Natural killer cell treated with Interleukin-12 subunit alpha and Interleukin-12 subunit beta and Interleukin-15 and Interleukin-18, amount 100 ng/mL, for 72 hours (primary cell): ENCODE measurements around the gene SMCR8. TPM values are rescaled to one million over a fixed set of nuclear protein-coding genes. Genes with fewer than 3 reads are reported as not detected.

Source experiments
- total RNA-seq, 2 donors: library from RNA; stranded (reverse); gene quantifications; one replicate each; pipeline ENCODE4 v1.2.3, GENCODE V29; 2022

Gene SMCR8
- total RNA-seq, 2 donors from 2014 or later: 29.1 to 32.1 TPM

Other genes starting within 250 kb of the SMCR8 start
- gene DRG2, start 227.3 kb upstream of the SMCR8 start, total RNA-seq: 10 to 100 TPM; 49.9 to 84.3 TPM
- 1 to 10 TPM; 1.0 to 2.0 TPM for gene MYO15A, start 206.5 kb upstream of the SMCR8 start, total RNA-seq
- gene ALKBH5, start 131.5 kb upstream of the SMCR8 start, total RNA-seq: 100 to 1,000 TPM; 121 to 123 TPM
- 10 to 100 TPM; 16.6 to 23.0 TPM for gene LLGL1, start 89.7 kb upstream of the SMCR8 start, total RNA-seq
- 100 to 1,000 TPM; 247 to 285 TPM for gene FLII, start 56.6 kb upstream of the SMCR8 start, total RNA-seq
- gene MIEF2, start 54.6 kb upstream of the SMCR8 start, total RNA-seq: 1 to 10 TPM; 6.8 to 8.1 TPM
- 100 to 1,000 TPM in 1 of 2 donors, 10 to 100 TPM in 1; 65.6 to 144 TPM for gene TOP3A, start 299 bp upstream of the SMCR8 start, total RNA-seq
- gene SHMT1, start 48.3 kb downstream of the SMCR8 start, total RNA-seq: 10 to 100 TPM; 24.8 to 70.6 TPM
- gene EVPLL, start 62.5 kb downstream of the SMCR8 start, total RNA-seq: not detected
- gene LGALS9C, start 161.5 kb downstream of the SMCR8 start, total RNA-seq: under 1 TPM in 1 of 2 donors, not detected in 1; 0.38 TPM